GM12878 (cell line): ENCODE measurements around the gene SIMC1. TPM values are rescaled to one million over a fixed set of nuclear protein-coding genes. Genes with fewer than 3 reads are reported as not detected.

Experiments
- BMI1 ChIP-seq: fragments of 450-650 bp; IDR thresholded peaks from 2 replicates; pipeline ENCODE4 v1.6.1; 2016; ENCODE audit warnings: mild to moderate bottlenecking, moderate library complexity, borderline replicate concordance
- CBX5 ChIP-seq: sonication (generic); IDR thresholded peaks from 2 replicates; pipeline ENCODE4 v1.6.1; 2016; ENCODE audit warnings: low read depth, moderate library complexity, mild to moderate bottlenecking, inconsistent platforms
- CREM ChIP-seq: IDR thresholded peaks from 2 replicates; pipeline ENCODE4 v1.6.1; 2014; ENCODE audit warnings: antibody characterized with exemption, low read depth
- FOS ChIP-seq: IDR thresholded peaks from 3 replicates; pipeline ENCODE4 v1.6.1; 2011; ENCODE audit warnings: borderline replicate concordance; ENCODE audit not compliant: insufficient read length; ENCODE audit errors: extremely low read depth
- GATAD2B ChIP-seq: fragments of 450-650 bp; conservative IDR thresholded peaks from 2 replicates; pipeline ENCODE4 v1.6.1; 2017; ENCODE audit warnings: low read depth, mild to moderate bottlenecking, moderate library complexity
- HCFC1 ChIP-seq: fragments of 150-350 bp; IDR thresholded peaks from 2 replicates; pipeline ENCODE4 v1.6.1; 2014; ENCODE audit warnings: low read length
- IKZF1 ChIP-seq: fragments of 450-650 bp; conservative IDR thresholded peaks from 2 replicates; pipeline ENCODE4 v1.6.1; 2017; ENCODE audit warnings: antibody characterized with exemption, mild to moderate bottlenecking
- IRF3 ChIP-seq: fragments of 450-650 bp; IDR thresholded peaks from 2 replicates; pipeline ENCODE4 v1.6.1; 2014; ENCODE audit warnings: mild to moderate bottlenecking
- KAT2A ChIP-seq: conservative IDR thresholded peaks from 2 replicates; pipeline ENCODE4 v1.6.1; 2011; ENCODE audit warnings: low read depth, low read length; ENCODE audit not compliant: control insufficient read depth
- NBN ChIP-seq: fragments of 450-650 bp; IDR thresholded peaks from 2 replicates; pipeline ENCODE4 v1.6.1; 2016
- NFYA ChIP-seq: IDR thresholded peaks from 2 replicates; pipeline ENCODE4 v1.6.1; 2011; ENCODE audit warnings: low read depth, mild to moderate bottlenecking, low read length, improper control_type of control experiment, borderline replicate concordance
- PAX5 ChIP-seq: IDR thresholded peaks from 2 replicates; pipeline ENCODE4 v1.6.1; 2011; ENCODE audit warnings: low read depth, low read length, borderline replicate concordance
- PAX8 ChIP-seq: fragments of 450-650 bp; IDR thresholded peaks from 2 replicates; pipeline ENCODE4 v1.6.1; 2017; ENCODE audit warnings: mild to moderate bottlenecking, moderate library complexity
- POU2F2 ChIP-seq: IDR thresholded peaks from 3 replicates; pipeline ENCODE4 v1.6.1; 2011; ENCODE audit warnings: low read depth, mild to moderate bottlenecking, low read length, borderline replicate concordance
- RAD21 ChIP-seq: IDR thresholded peaks from 2 replicates; pipeline ENCODE4 v1.6.1; 2011; ENCODE audit warnings: mild to moderate bottlenecking, low read depth, low read length, moderate library complexity; ENCODE audit not compliant: insufficient read depth
- RAD51 ChIP-seq: fragments of 450-650 bp; IDR thresholded peaks from 2 replicates; pipeline ENCODE4 v1.6.1; 2016; ENCODE audit warnings: moderate library complexity, mild to moderate bottlenecking, inconsistent platforms
- RELA ChIP-seq: fragments of 450-650 bp; IDR thresholded peaks from 2 replicates; pipeline ENCODE4 v1.8.0; 2014; ENCODE audit warnings: borderline replicate concordance; ENCODE audit not compliant: partially characterized antibody
- SMC3 ChIP-seq: IDR thresholded peaks from 2 replicates; pipeline ENCODE4 v1.6.1; 2011; ENCODE audit warnings: low read length, improper control_type of control experiment, borderline replicate concordance
- SP1 ChIP-seq: IDR thresholded peaks from one replicate; pipeline ENCODE4 v1.6.1; 2011; ENCODE audit warnings: low read depth, low read length
- STAT1 ChIP-seq: fragments of 450-650 bp; conservative IDR thresholded peaks from 2 replicates; pipeline ENCODE4 v1.6.1; 2014; ENCODE audit warnings: antibody characterized with exemption, mild to moderate bottlenecking
- TAF1 ChIP-seq: IDR thresholded peaks from 2 replicates; pipeline ENCODE4 v1.6.1; 2011; ENCODE audit warnings: mild to moderate bottlenecking, low read depth, low read length, borderline replicate concordance
- TCF12 ChIP-seq: IDR thresholded peaks from 2 replicates; pipeline ENCODE4 v1.6.1; 2011; ENCODE audit warnings: low read depth, mild to moderate bottlenecking, low read length
- TCF3 ChIP-seq: IDR thresholded peaks from 2 replicates; pipeline ENCODE4 v1.6.1; 2012; ENCODE audit warnings: low read depth, mild to moderate bottlenecking, low read length, borderline replicate concordance; ENCODE audit not compliant: insufficient read depth
- ZBED1 ChIP-seq: IDR thresholded peaks from 2 replicates; pipeline ENCODE4 v1.6.1; 2016; ENCODE audit warnings: borderline replicate concordance
- ZNF217 ChIP-seq: fragments of 450-650 bp; IDR thresholded peaks from 2 replicates; pipeline ENCODE4 v1.6.1; 2017; ENCODE audit warnings: antibody characterized with exemption, mild to moderate bottlenecking
- ZSCAN29 ChIP-seq: fragments of 450-650 bp; IDR thresholded peaks from 2 replicates; pipeline ENCODE4 v1.6.1; 2017; ENCODE audit warnings: mild to moderate bottlenecking, moderate library complexity
- polyA plus RNA-seq, 11 experiments: library from polyadenylated mRNA; depleted of rRNA in 4 of 11; unstranded in 6 of 11; stranded (reverse) in 5 of 11; fragments of >200 nt; fragmentation: Nextera tagmentation in 4 of 11; fragmentation: Illumina TruSeq in 1 of 11; extraction: Ambion mirVana in 4 of 11; extraction: Trizol in 1 of 11; gene quantifications; 1 replicate in 1 of 11; 2 replicates in 10 of 11; pipeline versions ENCODE4 v1.2.1 to v1.2.3, GENCODE V29; 2011 to 2016; ENCODE audit warnings: inconsistent platforms in 2 of 11, missing spikeins in 2 of 11, low read depth in 1 of 11
- total RNA-seq, 4 experiments: library from RNA; depleted of rRNA in 3 of 4; stranded (reverse); fragments of >200 nt in 3 of 4; fragmentation: Illumina TruSeq in 1 of 4; extraction: Trizol in 1 of 4; gene quantifications; 2 replicates each; pipeline versions ENCODE4 v1.2.1 to v1.2.3, GENCODE V29; 2013 to 2021
- TF ChIP-seq, protein P1 (sequence below): IDR thresholded peaks from 2 replicates; pipeline ENCODE4 v1.6.1; 2012; ENCODE audit warnings: low read length, inconsistent platforms
- TF ChIP-seq, protein P2 (sequence below): IDR thresholded peaks from 2 replicates; pipeline ENCODE4 v1.6.1; 2012; ENCODE audit warnings: low read depth, low read length, improper control_type of control experiment
- TF ChIP-seq, protein P3 (sequence below): fragments of 450-650 bp; IDR thresholded peaks from 2 replicates; pipeline ENCODE4 v1.6.1; 2018; ENCODE audit warnings: mild to moderate bottlenecking, low read depth, moderate library complexity; ENCODE audit not compliant: partially characterized antibody

The SIMC1 gene
- total and polyA plus RNA-seq, 10 of the 15 experiments (the other 5 are each of a cell fraction or from before 2014, with no cell fraction given): 3.0 to 16.5 (median 10.4) TPM

DNA sequence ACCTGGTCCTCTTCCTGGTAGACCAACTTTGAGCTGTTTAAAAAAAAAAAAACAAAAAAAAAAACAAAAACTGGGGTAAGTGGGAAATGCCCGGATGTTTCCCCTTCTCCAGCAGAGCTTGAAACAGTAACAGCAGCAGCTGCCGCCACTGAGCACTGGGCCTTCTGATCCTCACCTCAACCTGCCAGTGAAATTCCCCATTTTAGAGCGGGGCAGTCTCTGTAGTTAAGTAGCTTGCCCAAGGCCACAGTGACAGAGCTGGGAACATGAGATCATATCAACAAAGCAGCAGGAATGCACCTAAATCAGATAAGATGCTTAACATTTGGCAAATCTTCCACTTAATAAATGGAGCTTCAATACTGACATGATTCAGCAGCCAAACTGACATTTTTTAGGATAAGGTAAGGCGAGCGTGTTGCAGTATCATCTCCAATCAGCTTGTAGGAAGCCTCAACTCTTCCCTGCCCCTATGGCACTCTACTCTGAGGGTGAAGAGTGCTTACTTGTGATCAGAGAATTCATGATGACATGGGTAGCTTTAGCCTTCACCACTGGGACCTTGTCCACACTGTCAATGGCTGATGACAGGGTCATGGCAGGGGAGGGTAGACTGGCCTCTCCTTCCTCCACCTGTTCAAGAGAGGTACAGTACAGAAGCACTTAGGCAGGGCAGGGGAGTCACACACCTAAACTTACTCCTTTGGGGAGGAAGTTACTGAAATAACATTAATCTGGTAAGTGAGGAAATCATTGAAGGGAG is 114.1 kb downstream of the SIMC1 start (continued):
- TF ChIP-seq TAF1: no peak
- TF ChIP-seq IKZF1: no peak; the same call in 1 of the 2 replicates
- no peak for TF ChIP-seq SMC3
- no peak for TF ChIP-seq RAD21
- no peak for TF ChIP-seq NFYA
- TF ChIP-seq FOS: no peak
- no peak for TF ChIP-seq STAT1
- no peak for TF ChIP-seq NBN
- TF ChIP-seq, protein P1, sequence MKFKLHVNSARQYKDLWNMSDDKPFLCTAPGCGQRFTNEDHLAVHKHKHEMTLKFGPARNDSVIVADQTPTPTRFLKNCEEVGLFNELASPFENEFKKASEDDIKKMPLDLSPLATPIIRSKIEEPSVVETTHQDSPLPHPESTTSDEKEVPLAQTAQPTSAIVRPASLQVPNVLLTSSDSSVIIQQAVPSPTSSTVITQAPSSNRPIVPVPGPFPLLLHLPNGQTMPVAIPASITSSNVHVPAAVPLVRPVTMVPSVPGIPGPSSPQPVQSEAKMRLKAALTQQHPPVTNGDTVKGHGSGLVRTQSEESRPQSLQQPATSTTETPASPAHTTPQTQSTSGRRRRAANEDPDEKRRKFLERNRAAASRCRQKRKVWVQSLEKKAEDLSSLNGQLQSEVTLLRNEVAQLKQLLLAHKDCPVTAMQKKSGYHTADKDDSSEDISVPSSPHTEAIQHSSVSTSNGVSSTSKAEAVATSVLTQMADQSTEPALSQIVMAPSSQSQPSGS: no peak
- no peak for TF ChIP-seq KAT2A
- 0 out of 2 replicates have a peak, but pooled peaks have one; percentile 58 for TF ChIP-seq TCF12
- TF ChIP-seq ZBED1: no peak
- TF ChIP-seq PAX5: 0 out of 2 replicates have a peak, but pooled peaks have one; percentile 41
- no peak for TF ChIP-seq RAD51
- TF ChIP-seq SP1: no peak
- TF ChIP-seq PAX8: no peak
- TF ChIP-seq TCF3: no peak
- no peak for TF ChIP-seq ZNF217
- TF ChIP-seq, protein P2, sequence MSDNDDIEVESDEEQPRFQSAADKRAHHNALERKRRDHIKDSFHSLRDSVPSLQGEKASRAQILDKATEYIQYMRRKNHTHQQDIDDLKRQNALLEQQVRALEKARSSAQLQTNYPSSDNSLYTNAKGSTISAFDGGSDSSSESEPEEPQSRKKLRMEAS: no peak
- TF ChIP-seq GATAD2B: no peak
- peak; percentile 86 for TF ChIP-seq RELA
- no peak for TF ChIP-seq ZSCAN29
- TF ChIP-seq CBX5: no peak
- TF ChIP-seq CREM: no peak
- TF ChIP-seq POU2F2: no peak
- TF ChIP-seq, protein P3, sequence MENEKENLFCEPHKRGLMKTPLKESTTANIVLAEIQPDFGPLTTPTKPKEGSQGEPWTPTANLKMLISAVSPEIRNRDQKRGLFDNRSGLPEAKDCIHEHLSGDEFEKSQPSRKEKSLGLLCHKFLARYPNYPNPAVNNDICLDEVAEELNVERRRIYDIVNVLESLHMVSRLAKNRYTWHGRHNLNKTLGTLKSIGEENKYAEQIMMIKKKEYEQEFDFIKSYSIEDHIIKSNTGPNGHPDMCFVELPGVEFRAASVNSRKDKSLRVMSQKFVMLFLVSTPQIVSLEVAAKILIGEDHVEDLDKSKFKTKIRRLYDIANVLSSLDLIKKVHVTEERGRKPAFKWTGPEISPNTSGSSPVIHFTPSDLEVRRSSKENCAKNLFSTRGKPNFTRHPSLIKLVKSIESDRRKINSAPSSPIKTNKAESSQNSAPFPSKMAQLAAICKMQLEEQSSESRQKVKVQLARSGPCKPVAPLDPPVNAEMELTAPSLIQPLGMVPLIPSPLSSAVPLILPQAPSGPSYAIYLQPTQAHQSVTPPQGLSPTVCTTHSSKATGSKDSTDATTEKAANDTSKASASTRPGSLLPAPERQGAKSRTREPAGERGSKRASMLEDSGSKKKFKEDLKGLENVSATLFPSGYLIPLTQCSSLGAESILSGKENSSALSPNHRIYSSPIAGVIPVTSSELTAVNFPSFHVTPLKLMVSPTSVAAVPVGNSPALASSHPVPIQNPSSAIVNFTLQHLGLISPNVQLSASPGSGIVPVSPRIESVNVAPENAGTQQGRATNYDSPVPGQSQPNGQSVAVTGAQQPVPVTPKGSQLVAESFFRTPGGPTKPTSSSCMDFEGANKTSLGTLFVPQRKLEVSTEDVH: no peak
- no peak for TF ChIP-seq BMI1
- TF ChIP-seq IRF3: no peak
- no peak for TF ChIP-seq HCFC1
